K562 (cell line): ENCODE results near the gene PPT2. TPM values are rescaled to one million over a fixed set of nuclear protein-coding genes. Genes with fewer than 3 reads are reported as not detected.

Experiments
- DLX4 ChIP-seq: fragments of 250-450 bp; sonication (Bioruptor Pico); IDR thresholded peaks from 2 replicates; pipeline ENCODE4 v1.6.1; 2021; ENCODE audit warnings: mild to moderate bottlenecking
- EP300 ChIP-seq: IDR thresholded peaks from 2 replicates; pipeline ENCODE4 v1.6.1; 2012; ENCODE audit warnings: low read length, improper control_type of control experiment
- HMGN3 ChIP-seq: IDR thresholded peaks from 2 replicates; pipeline ENCODE4 v1.6.1; 2011; ENCODE audit warnings: borderline replicate concordance, low read depth, mild to moderate bottlenecking, mixed read lengths, low read length; ENCODE audit not compliant: insufficient read length; ENCODE audit errors: extremely low read depth
- HNRNPH1 ChIP-seq: fragments of 200-400 bp; formaldehyde crosslinking; optimal IDR thresholded peaks from 2 replicates; pipeline ENCODE3; 2017; ENCODE audit warnings: low read depth, mild to moderate bottlenecking, low read length, moderate library complexity
- JUNB ChIP-seq: fragments of 450-650 bp; formaldehyde crosslinking; conservative IDR thresholded peaks from 2 replicates; pipeline ENCODE4 v1.4.0; 2020; ENCODE audit warnings: mild to moderate bottlenecking
- KHSRP ChIP-seq: fragments of 450-650 bp; IDR thresholded peaks from 2 replicates; pipeline ENCODE4 v1.6.1; 2017
- MEF2A ChIP-seq: IDR thresholded peaks from 2 replicates; pipeline ENCODE4 v1.6.1; 2011; ENCODE audit warnings: low read depth, mild to moderate bottlenecking, low read length, moderate library complexity; ENCODE audit not compliant: control insufficient read depth
- MXI1 ChIP-seq: IDR thresholded peaks from 2 replicates; pipeline ENCODE4 v1.6.1; 2011; ENCODE audit warnings: low read depth, mild to moderate bottlenecking, improper control_type of control experiment, low read length
- NFXL1 ChIP-seq: fragments of 450-650 bp; formaldehyde crosslinking; IDR thresholded peaks from 2 replicates; pipeline ENCODE4 v1.4.0; 2021; ENCODE audit warnings: mild to moderate bottlenecking
- PHTF2 ChIP-seq: fragments of 250-450 bp; sonication (Bioruptor Pico); IDR thresholded peaks from 2 replicates; pipeline ENCODE4 v1.5.0; 2021; ENCODE audit warnings: mild to moderate bottlenecking
- PYGO2 ChIP-seq: fragments of 450-650 bp; IDR thresholded peaks from 2 replicates; pipeline ENCODE4 v1.6.1; 2016; ENCODE audit warnings: mild to moderate bottlenecking, missing genetic modification characterization, moderate library complexity, missing compliant biosample characterization
- RBM15 ChIP-seq: fragments of 200-400 bp; formaldehyde crosslinking; IDR thresholded peaks from 2 replicates; pipeline ENCODE4 v1.6.1; 2018; ENCODE audit warnings: mild to moderate bottlenecking, low read length, moderate library complexity; ENCODE audit not compliant: insufficient read depth
- SAP30 ChIP-seq: fragments of 200-600 bp; sonication (generic); IDR thresholded peaks from 2 replicates; pipeline ENCODE4 v1.6.1; 2012; ENCODE audit warnings: borderline replicate concordance, low read depth, mild to moderate bottlenecking, moderate library complexity, low read length, control low read depth, inconsistent platforms; ENCODE audit not compliant: insufficient read depth, poor library complexity, severe bottlenecking
- SOX6 ChIP-seq: fragments of 450-650 bp; IDR thresholded peaks from 2 replicates; pipeline ENCODE4 v1.6.1; 2014; ENCODE audit warnings: mild to moderate bottlenecking
- SREBF2 ChIP-seq: sonication (generic); formaldehyde crosslinking; IDR thresholded peaks from 2 replicates; pipeline ENCODE4 v1.4.0; 2020; ENCODE audit warnings: mild to moderate bottlenecking, missing genetic modification reagents
- SRSF1 ChIP-seq: fragments of 200-400 bp; formaldehyde crosslinking; IDR thresholded peaks from 2 replicates; pipeline ENCODE4 v1.6.1; 2017; ENCODE audit warnings: mild to moderate bottlenecking, low read depth, low read length, moderate library complexity
- STAT5A ChIP-seq: IDR thresholded peaks from 2 replicates; pipeline ENCODE4 v1.6.1; 2012; ENCODE audit warnings: low read length, inconsistent platforms, borderline replicate concordance
- TGIF2 ChIP-seq: sonication (generic); formaldehyde crosslinking; IDR thresholded peaks from 2 replicates; pipeline ENCODE4 v1.8.1; 2022; ENCODE audit warnings: mild to moderate bottlenecking, missing genetic modification reagents, moderate library complexity
- YY1 ChIP-seq, 3 experiments: IDR thresholded peaks; 2 replicates each; pipeline ENCODE4 v1.6.1; 2011; ENCODE audit warnings: low read length in 2 of 3, mild to moderate bottlenecking in 2 of 3, moderate library complexity in 2 of 3, borderline replicate concordance in 1 of 3, control low read depth in 1 of 3, low read depth in 1 of 3; ENCODE audit not compliant: insufficient read depth in 3 of 3, insufficient replicate concordance in 2 of 3, control insufficient read depth in 1 of 3, insufficient read length in 1 of 3; ENCODE audit errors: extremely low read depth in 1 of 3
- ZNF175 ChIP-seq: fragments of 200-800 bp; sonication (Bioruptor generic); IDR thresholded peaks from 2 replicates; pipeline ENCODE4 v1.6.1; 2016; ENCODE audit warnings: low read depth, mild to moderate bottlenecking, missing genetic modification characterization, missing compliant biosample characterization
- ZNF212 ChIP-seq: fragments of 450-650 bp; formaldehyde crosslinking; IDR thresholded peaks from 2 replicates; pipeline ENCODE4 v1.4.0; 2020; ENCODE audit warnings: mild to moderate bottlenecking
- ZNF316 ChIP-seq: fragments of 450-650 bp; IDR thresholded peaks from 2 replicates; pipeline ENCODE4 v1.6.1; 2016
- ZNF436 ChIP-seq: fragments of 250-450, 450-650 bp; sonication (Bioruptor Pico); formaldehyde crosslinking; IDR thresholded peaks from 2 replicates; pipeline ENCODE4 v1.7.0; 2020; ENCODE audit warnings: mild to moderate bottlenecking
- ZNF518B ChIP-seq: fragments of 250-450 bp; sonication (Bioruptor Pico); IDR thresholded peaks from 2 replicates; pipeline ENCODE4 v1.5.0; 2021; ENCODE audit warnings: mild to moderate bottlenecking, moderate library complexity
- ZNF57 ChIP-seq: fragments of 450-650 bp; formaldehyde crosslinking; IDR thresholded peaks from 2 replicates; pipeline ENCODE4 v1.4.0; 2020; ENCODE audit warnings: mild to moderate bottlenecking, moderate library complexity
- ZNF589 ChIP-seq: fragments of 200-800 bp; sonication (Bioruptor generic); IDR thresholded peaks from 2 replicates; pipeline ENCODE4 v1.6.1; 2016; ENCODE audit warnings: low read depth, missing genetic modification characterization, missing compliant biosample characterization
- polyA plus RNA-seq, 8 experiments: library from polyadenylated mRNA; depleted of rRNA in 4 of 8; stranded (reverse) in 5 of 8; unstranded in 3 of 8; fragments of >200 nt; fragmentation: Nextera tagmentation in 2 of 8; fragmentation: Illumina TruSeq in 1 of 8; extraction: Ambion mirVana in 2 of 8; extraction: Trizol in 1 of 8; gene quantifications; 2 replicates each; pipeline versions ENCODE4 v1.2.1 to v1.2.3, GENCODE V29; 2011 to 2014; ENCODE audit warnings: inconsistent platforms in 1 of 8, missing spikeins in 1 of 8
- total RNA-seq, 7 experiments: library from RNA; depleted of rRNA in 6 of 7; stranded (reverse); fragments of >200 nt in 6 of 7; fragmentation: Illumina TruSeq in 2 of 7; extraction: Trizol in 2 of 7; gene quantifications; 2 replicates each; pipeline versions ENCODE4 v1.2.1 to v1.2.3, GENCODE V29; 2011 to 2021; ENCODE audit warnings: low replicate concordance in 1 of 7

PPT2 gene
- total and polyA plus RNA-seq, 9 of the 15 experiments (the other 6 are each of a cell fraction or from before 2014, with no cell fraction given): 27.4 to 98.8 (median 69.9) TPM

- TF ChIP-seq SAP30 (no peak), MXI1 (no peak), MEF2A (no peak), SRSF1 (no peak), HNRNPH1 (no peak), SREBF2 (no peak), ZNF212 (CRISPR knock-in tag) (no peak), JUNB (CRISPR knock-in tag) (no peak), TGIF2 (CRISPR knock-in tag) (no peak), ZNF316 (no peak), ZNF436 (CRISPR knock-in tag) (no peak), RBM15 (no peak), SOX6 (no peak), ZNF518B (no peak), PYGO2 (tag) (no peak), PHTF2 (peak; percentile 80), ZNF175 (CRISPR knock-in tag) (peak; percentile 19; the same call in 1 of the 2 replicates), HMGN3 (no peak), NFXL1 (CRISPR knock-in tag) (no peak), KHSRP (no peak), EP300 (0 out of 2 replicates have a peak, but pooled peaks have one; percentile 2), STAT5A (no peak), YY1 (IDR thresholded peaks at IDR 0.05; ENCODE audit: borderline replicate concordance in 1 of 3, control insufficient read depth in 1 of 3, extremely low read depth in 1 of 3, insufficient read depth in 3 of 3, insufficient read length in 1 of 3, insufficient replicate concordance in 2 of 3, low read depth in 1 of 3, low read length in 2 of 3) (no peak), ZNF57 (CRISPR knock-in tag) (no peak), DLX4 (CRISPR knock-in tag) (no peak), ZNF589 (CRISPR knock-in tag) (0 out of 2 replicates have a peak, but pooled peaks have one; percentile 37)
These were observed 41.1 kb downstream of the PPT2 start (continued) for GRCh38 chr6:32194825-32195651.
